Stimulated activated CD8-positive, alpha-beta memory T cell treated with anti-CD3 and anti-CD28 coated beads, Interleukin-4, amount 100 ng/mL, for 48 hours (primary cell): ENCODE measurements around the gene CD74.
"Not testable (repeated sequence)": the region's sequence is repeated elsewhere in the genome, so short reads cannot be mapped to it uniquely, and the experiment has no call there.

Experiments used
- DNase-seq: peaks from one replicate; pipeline ENCODE4 v3.0.0-alpha.2; 2020

Gene CD74

GRCh38 chr5:150440948-150441812 is 28.5 kb upstream of the CD74 start:
- DNase-seq = no peak

- DNase-seq = no peak
Observed at GRCh38 chr5:150438873-150439546, 26.3 kb upstream of the CD74 start.

DNA sequence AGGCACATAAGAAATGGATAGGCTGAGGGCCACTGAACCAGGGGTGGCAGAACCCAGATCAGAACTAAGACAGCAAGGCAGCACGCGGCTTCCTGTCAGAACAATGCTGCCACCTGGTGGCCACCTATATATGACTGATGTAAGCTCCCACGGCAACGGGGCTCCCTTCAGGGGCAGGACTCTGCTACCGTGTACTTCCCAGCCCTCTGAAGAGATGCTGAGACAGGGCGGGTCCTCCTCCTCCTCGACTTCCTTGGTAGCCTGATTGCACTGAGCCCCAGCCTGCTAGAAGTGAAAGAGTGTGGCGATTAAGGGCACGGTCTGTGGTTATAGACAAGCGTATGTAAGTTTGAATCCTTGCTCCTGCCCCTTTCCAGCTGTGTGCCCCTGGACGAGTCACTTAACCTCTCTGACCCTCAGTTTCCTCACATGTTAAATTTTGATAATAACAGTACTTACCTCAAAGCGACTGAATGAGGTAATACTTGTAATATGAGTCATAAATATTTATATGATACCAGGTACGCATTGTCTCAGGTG is 23.5 kb upstream of the CD74 start:
- DNase-seq = peak; percentile 97

DNA sequence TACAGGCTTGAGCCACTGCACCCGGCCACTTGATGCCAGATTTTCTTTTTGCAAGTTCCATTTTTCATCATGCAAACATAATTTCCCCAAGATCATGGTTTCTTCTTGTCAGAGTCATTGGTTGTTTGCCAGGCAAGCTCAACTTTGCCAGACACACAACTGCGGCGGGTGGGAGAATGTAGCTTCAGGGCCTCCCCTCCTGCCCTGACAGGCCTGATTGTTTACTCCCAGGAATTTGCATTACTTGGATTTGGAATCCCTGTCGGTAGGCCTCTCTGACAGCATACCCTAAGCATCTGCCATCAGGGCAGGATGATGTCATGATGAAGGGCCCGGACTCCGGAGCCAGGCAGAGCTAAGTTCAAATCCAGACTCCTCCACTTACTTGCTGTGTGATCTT is 21.8 kb upstream of the CD74 start:
- DNase-seq = no peak

DNA sequence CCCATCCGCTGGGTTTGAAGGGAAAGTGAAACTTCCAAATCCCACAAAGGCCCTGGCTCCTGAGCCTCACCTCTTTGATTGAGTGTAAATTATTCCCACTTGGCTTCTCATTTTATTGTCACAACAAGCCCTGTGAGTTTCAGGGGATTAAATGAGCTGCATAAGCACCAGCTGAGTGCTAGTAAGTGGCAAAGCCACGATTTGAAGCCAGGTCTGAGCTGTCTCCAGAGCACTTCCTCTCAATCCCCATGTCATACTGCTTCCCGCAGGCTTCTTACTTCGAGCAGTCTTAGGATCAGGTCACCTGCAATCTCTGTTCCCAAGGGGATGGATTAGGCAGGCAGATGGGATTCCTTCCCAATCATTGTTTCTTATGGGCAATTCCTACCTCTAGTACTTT is 18.9 kb upstream of the CD74 start:
- no peak for DNase-seq

DNA sequence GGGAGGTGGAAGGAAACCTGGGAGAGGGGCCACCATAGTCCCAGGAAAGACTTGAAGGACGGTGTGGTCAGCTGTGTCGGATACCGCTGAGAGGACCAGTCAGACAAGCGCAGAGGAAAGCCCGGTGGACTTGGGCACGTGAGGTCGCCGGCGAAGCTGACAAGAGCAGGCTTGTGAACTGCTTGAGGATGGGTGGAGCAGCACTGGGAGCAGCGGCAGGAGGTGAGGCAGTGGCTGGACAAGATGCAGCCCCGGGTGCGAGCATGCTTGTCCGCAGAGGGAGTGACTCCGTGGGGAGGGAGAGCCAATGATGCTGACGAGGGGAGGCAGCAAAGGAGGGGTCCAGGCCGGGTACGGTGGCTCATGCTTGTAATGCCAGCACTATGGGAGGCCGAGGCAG is 18.3 kb upstream of the CD74 start:
- no peak for DNase-seq

- DNase-seq = no peak
Observed at GRCh38 chr5:150429410-150429873, 16.7 kb upstream of the CD74 start.

- DNase-seq = no peak
Observed at GRCh38 chr5:150428978-150429377, 16.3 kb upstream of the CD74 start.

DNA sequence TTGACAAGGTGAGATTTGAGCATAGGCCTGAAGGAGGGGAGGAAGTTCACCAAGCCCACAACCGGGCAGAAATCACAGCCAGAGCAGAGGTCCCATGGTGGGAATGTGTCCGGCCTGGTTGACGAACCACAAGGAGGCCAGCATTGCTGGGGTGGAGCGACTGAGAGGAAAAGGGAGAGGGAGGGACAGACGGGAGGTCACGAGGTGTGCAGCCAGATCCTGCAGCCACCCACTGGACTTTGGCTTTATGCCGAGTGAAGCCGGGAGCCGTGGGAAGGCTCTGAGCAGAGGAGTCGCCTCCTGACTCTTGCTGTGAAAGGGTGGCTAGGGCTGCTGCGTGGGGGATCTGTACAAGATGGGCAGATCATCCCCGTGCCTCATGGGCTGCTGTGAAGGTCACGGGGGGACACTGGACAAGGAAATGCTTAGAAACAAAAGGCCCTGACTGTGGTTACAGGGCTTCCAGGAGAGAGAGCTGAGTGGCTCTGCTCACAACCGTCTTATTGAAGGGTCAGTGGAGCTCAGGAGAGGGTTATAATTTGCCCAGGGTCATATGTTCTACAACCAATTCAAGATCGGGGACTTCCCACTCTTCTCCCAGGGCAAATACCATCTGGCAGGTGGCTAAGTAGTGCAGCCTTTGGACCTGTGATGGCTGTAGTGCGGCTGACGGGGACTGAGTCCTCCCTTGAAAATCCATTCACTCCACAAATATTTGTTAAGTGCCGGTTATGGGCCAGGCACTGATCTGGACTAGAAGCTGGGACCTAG is 15.6 kb upstream of the CD74 start:
- DNase-seq = no peak

DNA sequence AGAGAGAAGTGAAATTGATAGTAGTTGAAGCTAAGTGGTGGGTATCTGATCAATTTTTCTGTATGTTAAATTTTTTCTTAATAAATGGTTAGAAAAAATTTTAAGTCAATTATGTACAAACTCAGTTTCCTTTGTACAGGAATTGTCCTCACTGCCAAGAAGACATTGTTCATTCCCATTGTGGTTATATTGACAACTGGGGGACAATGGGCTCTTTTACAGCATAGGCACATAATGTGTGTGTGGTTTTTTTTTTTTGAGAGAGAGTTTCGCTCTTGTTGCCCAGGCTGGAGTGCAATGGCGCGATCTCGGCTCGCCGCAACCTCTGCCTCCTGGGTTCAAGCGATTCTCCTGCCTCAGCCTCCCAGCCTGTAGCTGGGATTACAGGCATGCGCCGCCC is 13.5 kb upstream of the CD74 start:
- not testable (repeated sequence) for DNase-seq

- DNase-seq = no peak
Observed at GRCh38 chr5:150422758-150423157, 10.0 kb upstream of the CD74 start.

DNA sequence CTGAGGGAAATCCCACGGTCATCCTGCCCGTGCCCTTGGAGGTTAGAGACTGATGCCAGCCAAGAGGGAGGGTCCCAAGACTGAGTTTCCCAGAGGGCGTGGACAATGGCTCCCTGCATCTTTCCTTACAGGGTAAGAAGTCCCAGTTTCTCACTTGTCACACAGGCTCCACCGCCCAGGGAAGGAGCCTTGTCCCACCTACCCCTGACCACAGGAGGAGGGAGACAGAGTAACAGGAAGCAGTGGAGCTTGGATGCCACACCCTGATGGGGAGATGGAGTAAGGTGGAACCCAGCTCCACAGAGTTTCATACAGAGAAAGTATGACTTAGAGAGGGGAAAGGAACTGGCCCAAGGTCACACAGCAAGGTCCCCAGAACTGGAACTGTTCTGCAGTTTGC is 9.4 kb upstream of the CD74 start:
- no peak for DNase-seq

DNA sequence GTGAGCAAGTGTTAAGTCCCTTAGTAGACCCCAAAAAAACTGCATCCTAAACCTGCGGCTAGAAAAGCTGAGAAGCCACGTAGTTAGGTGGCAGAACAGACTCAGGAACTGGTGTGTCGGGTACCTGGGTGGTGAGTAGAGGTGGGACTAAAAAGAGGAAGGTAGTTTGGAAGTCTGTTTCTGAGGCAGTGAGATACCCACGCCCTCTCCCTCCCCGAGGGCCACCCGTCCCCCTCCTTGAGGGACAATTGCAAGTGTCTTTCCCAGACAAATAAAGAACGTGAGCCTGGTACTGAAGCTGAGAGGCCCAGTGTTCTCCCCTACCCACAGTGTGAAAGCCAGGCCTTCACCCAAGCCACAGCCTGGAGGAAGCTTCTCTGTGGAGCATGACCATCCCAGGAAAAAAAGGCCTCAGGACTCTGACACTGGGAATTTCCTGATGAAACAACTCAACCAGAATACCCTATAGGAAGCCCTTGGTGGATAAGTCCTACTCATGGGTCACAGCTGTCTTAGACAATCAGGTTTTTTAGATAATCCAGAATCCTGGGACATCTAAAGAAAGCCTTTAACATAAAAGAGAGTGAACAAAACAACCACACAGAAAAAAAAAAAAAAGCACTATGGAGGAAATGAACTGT is 7.0 kb upstream of the CD74 start:
- DNase-seq = no peak

DNA sequence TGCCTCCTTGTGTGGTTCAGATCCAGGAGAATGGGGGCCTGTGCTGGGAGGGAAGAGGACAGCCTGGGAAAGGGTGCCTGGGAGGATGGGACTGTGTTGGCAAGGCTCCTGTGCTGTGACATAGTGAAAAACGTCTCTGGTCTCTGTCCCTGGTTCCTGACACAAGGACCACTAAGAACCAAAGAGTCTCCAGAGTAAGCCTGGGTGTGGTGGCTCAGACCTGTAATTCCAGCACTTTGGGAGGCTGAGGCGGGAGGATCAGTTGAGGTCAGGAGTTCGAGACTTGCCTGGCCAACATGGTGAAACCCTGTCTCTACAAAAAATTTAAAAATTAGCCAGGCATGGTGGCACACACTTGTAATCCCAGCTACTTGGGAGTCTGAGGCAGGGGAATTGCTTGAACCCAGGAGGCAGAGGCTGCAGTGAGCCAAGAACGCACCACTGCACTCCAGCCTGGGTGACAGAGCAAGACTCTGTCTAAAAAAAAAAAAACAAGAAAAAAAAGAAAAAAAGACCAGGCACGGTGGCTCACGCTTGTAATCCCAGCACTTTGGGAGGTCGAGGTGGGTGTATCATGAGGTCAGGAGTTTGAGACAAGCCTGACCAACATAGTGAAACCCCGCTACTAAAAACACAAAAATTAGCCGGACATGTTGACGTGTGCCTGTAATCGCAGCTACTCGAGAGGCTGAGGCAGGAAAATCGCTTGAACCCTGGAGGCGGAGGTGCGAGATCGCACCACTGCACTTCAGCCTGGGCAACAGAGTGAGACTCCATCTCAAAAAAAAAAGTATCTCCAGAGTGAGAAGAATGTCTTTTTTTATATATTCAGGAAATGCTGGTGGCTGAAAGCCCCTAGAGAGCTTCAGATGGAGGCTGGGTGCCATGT is 1.4 kb upstream of the CD74 start:
- DNase-seq = not testable (repeated sequence)

GRCh38 chr5:150413176-150413901 is 629 bp upstream of the CD74 start:
- no peak for DNase-seq

DNA sequence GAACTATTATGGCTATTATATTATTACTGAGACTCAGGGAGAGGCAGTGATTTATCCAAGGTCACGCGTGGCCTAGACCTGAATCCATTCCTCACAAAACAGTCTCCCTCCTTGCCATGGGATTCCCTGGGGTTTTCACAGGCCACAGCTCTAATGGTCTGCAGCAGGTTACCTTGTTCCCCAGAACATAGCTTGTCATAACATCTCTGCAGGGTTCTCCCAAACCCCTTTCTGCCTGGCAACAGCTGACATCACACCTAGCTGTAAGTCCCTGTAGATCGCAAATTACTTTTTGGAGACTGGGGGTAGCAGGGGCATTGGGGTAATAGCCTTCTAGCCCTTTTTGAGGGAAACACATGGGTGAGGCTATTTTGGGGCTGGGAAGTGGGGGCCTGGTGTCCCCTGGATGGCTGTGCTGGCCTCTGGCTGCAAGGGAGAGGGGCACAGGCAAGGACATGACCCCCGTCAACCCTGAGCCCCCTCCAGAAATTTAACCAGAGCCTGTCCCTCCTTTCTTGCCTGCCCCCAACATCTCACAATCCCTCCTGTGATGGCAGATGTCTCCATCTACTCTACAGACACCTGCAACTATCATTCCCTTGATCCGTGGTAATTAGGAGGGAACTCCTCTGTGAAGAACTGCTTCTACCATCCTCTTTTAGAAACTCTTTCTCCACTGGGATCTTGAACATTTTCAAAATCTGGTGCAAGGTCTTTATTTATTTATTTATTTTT is 1.3 kb downstream of the CD74 start:
- peak; percentile 74 for DNase-seq

DNA sequence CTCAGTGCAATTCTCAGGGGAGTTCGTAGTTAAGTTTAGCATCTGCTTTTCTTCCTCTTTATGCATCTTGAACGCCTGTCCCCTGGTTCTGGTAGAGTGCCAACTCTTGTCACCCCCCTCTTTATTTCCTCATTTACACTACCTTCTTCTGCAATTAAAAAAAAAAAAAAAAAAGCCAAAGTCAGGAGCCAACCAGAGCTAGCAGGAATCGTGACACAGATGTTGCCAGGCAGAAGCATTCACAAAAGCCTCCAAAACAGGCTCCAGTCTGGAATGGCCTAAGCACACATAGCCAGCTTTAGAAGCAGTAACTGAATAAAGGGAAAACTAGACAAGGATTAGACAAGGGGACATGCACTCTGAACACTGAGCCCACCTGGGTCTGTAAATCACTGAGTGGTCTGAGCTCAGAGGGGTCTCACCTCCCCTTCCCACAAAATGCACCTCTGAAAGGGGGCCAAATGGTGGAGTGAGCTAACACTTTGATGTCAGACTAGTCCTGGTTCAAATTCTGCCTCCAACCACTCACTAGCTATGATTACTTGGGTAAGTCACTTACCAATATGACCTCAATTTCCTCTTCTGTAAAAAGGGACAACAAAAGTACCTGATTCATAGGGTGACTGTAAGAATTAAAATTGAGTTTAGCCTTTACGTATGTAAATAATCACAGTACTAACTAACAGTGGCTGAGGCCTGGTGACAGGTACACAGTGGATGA is 2.0 kb downstream of the CD74 start:
- peak; percentile 48 for DNase-seq

GRCh38 chr5:150409638-150410523 is 2.8 kb downstream of the CD74 start:
- peak; percentile 62 for DNase-seq
